Measurements from ENCODE around the gene C8B. TPM values are rescaled to one million over a fixed set of nuclear protein-coding genes. Genes with fewer than 3 reads are reported as not detected.

Gene C8B
- total RNA-seq, 1 donor from 2014 or later, result not detected

- DNase-seq, result no peak
- no peak for ATAC-seq (ENCODE audit: poor library complexity)
- intact Hi-C loops (cut with DNase I), result no loop called here
Measured at GRCh38 chr1:56975446-56975845, 9.6 kb upstream of the C8B start.

DNA sequence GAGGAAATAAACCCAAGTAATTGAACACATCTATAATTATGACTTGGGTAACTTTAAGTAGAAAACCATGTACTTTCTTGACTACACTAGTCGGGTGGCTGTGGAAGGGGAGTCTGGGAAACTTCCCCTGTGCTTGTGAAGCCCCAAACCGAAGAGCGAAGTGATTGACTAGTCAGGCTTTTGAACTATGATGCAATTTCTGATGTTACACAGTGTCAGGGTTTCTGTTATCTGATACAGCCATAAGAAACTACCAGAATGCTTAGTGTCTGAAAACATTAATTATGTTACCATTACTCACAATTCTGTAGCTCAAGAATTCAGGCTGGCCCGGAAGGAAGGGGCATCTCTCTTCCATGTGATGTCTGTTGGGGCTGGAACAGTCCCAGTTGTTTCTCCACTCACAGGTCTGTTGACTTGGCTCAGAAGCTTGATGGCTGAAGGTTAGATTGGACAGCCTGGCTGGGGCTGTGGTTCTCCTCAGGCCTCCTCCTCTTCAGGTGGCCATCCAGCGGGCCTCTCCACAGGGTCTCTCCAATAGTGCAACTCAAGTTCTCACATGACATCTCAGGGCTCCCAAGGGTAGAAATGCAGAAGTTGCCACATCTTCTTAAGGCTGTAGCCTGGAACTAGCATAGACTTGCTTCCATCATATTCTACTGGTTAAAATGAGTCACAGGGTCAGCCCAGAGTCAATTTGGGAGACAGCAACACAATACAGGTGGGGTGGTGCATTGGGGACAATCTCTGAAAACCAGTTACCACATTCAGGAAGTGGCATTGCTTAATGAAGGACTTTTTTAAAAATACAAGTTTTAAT is 8.3 kb upstream of the C8B start:
- ATAC-seq (ENCODE audit: poor library complexity) (no peak), DNase-seq (no peak)
- intact Hi-C loops (cut with DNase I), result no loop called here

GRCh38 chr1:56972976-56973375 is 7.2 kb upstream of the C8B start:
- DNase-seq (no peak), ATAC-seq (ENCODE audit: poor library complexity) (no peak)
- intact Hi-C loops (cut with DNase I), result no loop called here

DNA sequence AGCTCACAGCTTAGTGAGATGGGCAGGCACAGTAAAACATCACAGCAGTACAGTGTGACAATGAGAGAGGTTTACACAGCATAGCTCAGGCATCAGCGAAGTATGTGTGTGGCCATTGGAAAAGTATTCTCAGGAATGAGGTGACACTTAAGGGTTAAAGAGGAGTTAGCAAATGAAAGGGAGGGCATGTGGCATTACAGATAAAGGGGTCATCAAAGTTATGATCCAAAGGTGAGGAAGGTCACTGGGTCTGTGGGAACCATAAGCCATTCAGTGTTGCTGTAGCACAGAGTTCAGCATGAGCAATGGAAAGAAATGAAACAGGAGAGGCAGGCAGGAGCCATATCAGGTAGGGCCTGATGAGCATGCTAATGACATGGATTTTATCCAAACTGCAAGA is 4.5 kb upstream of the C8B start:
- DNase-seq (no peak), ATAC-seq (ENCODE audit: poor library complexity) (no peak)
- intact Hi-C loops (cut with DNase I), result no loop called here

DNA sequence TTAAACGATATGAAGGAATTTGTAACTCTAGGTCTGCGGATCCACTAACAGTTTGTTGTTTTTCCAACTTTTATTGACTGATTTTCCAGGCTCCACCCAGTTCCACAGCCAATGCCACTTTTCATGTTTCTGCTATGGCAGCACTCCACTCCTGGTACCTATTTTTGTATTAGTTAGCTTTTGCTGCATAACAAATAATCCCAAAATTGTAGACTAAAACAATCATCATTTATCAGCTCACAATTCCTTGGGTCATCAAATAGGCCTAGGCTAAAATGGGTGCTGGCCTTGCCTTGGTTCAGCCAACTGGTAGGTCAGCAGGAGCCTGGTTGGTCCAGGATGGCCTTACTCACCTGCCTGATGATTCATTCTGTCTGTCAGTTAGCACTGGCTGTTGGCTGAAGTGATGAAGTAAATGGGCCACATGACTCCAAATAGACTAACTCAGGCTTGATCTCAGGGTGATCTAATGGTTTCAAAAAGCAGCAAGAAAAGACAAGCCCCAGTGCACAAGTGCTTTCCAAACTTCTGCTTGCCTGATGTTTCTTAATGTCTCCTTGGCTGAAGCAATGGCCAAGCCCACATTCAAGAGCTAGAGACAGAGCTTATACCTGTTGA is 3.2 kb upstream of the C8B start:
- intact Hi-C loops (cut with DNase I), result no loop called here
- ATAC-seq (ENCODE audit: poor library complexity), result no peak
- DNase-seq, result no peak

DNA sequence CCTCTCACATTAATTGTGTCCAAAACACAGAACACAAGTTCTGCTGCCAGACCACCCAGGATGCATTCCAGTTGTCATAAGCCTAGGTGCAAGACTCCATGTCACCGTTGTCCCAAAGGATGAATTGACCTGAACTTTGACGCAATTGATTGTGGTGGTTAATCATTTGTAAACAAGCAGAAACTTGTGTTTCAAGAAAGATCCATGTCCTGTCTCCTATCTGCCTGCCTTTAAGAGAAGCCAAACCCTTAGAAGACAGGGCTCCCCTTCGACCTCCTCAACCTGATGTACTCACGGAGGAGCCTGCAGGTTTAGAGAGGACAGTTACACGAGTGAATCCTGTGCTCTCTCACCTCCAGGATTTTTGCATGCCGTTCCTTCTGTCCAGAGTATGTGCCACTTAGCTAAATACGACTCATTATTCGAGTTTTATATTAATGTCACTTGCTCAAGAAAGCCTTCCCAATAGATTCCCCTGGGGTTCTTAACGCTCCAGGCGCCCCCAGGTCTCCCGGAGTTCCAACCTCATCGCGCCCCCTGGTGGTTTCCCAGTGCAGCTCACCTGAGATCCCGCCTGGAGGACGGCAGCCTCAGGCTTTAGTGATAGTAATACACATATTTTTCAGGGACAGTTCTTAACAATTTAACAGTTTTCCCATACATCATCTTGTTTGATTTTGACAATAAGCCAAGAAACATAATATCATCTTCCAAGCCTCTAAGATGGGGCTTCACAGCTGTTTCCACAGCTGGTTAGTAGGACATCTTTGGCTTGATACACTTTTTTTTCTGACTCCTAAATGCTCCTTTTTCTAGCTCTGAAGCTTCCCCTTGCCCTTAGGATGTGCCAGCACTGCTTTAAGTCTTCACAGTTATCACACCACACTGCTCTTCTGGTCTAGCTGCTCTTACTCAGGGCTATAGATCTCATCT is 2.4 kb upstream of the C8B start:
- intact Hi-C loops (cut with DNase I), result no loop called here
- DNase-seq, result peak; percentile 46
- ATAC-seq (ENCODE audit: poor library complexity), result no peak

GRCh38 chr1:56967355-56967754 is 1.5 kb upstream of the C8B start:
- ATAC-seq (ENCODE audit: poor library complexity), result no peak
- no peak for DNase-seq
- intact Hi-C loops (cut with DNase I), result no loop called here

GRCh38 chr1:56966698-56966999 is 834 bp upstream of the C8B start:
- DNase-seq (no peak), ATAC-seq (ENCODE audit: poor library complexity) (no peak)
- intact Hi-C loops (cut with DNase I), result no loop called here

DNA sequence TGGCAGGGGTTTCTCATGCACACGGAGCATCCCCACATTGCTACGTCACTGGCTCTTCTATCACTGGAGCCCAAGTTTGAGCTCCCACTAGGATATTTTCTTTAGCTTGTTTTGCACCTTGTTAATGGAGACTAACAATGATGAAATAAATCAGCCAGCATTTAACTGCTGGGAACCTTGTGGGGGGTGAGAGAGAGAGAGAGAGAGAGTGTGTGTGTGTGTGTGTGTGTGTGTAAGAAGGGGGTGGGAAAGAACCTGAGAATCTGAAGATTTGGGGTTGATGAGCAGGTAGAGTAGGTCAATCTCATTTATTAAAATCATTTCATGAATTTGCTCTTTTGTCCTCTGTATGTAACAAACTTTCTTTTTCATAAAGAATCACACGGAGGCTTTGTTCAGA is 624 bp downstream of the C8B start:
- DNase-seq (no peak), ATAC-seq (ENCODE audit: poor library complexity) (no peak)
- intact Hi-C loops (cut with DNase I), result no loop called here

GRCh38 chr1:56964349-56965017 is 1.3 kb downstream of the C8B start:
- ATAC-seq (ENCODE audit: poor library complexity) (no peak), DNase-seq (no peak)
- intact Hi-C loops (cut with DNase I), result no loop called here

GRCh38 chr1:56963667-56964066 is 2.1 kb downstream of the C8B start:
- intact Hi-C loops (cut with DNase I), result no loop called here
- DNase-seq (no peak), ATAC-seq (ENCODE audit: poor library complexity) (no peak)

- intact Hi-C loops (cut with DNase I), result no loop called here
- no peak for ATAC-seq (ENCODE audit: poor library complexity)
Measured at GRCh38 chr1:56961426-56961825, 4.4 kb downstream of the C8B start.

DNA sequence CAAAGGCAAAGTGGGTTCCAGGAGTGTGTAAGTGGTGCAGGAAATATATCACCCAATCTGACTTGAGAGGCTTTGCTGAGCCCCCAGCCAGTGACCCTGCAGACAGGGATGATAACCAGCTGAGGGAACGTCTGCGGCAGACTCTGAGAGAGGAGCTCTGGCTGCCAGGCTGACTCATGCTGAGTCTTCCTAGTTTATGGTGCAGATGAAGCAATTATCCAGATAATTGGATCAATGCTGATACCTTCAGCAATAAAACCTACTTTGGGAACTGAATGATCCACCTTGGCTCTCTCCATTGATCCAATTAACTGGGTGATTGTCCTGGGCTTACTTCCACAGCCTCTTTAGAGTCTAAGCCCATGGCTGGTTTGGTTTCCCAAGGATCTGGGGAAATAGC is 7.3 kb downstream of the C8B start:
- ATAC-seq (ENCODE audit: poor library complexity) (no peak), DNase-seq (no peak)
- intact Hi-C loops (cut with DNase I), result no loop called here

More at GRCh38 chr1:56961426-56961825, 4.4 kb downstream of the C8B start:
- no peak for DNase-seq

DNA sequence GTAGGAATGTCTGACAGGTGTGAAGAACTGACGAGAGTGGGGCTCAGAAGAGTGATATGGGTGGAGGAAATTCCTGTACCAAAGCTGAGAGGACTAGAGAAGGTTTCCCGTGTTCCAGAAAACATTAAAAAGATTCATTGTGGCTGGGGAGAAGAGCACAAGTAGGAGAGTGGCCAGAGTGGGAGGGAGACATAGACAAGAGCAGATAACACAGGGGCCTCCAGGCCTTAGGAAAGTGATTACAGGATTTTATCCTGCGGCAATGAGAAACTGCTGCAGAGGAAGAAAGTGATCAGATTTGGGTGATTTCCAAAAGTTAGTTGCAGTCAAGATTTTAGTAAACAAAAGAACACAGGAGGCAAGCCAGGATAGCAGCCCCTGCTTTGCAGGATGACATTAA is 7.9 kb downstream of the C8B start:
- DNase-seq (no peak), ATAC-seq (ENCODE audit: poor library complexity) (no peak)
- intact Hi-C loops (cut with DNase I), result no loop called here

- no peak for DNase-seq
- no peak for ATAC-seq (ENCODE audit: poor library complexity)
- intact Hi-C loops (cut with DNase I), result no loop called here
Measured at GRCh38 chr1:56954664-56955063, 11.2 kb downstream of the C8B start.

DNA sequence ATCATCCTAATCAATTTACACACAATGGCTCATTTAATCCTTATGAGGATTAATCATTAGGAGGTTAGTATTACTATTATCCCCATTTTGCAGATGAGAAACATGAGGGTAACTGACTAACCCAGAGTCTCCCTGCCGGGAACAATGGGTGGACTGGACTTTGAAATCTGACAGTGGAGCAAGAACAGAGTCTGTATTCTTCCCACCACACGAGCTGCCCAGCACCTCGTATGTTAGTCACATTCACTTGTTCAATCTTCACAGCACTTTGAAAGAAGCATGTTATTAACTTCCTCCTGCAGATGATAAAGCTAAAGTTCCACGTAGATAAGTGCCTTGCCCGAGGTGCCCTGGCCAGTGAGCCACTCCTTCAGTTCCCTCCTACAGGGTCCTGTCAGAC is 12.4 kb downstream of the C8B start:
- intact Hi-C loops (cut with DNase I), result no loop called here
- ATAC-seq (ENCODE audit: poor library complexity) (no peak), DNase-seq (no peak)

DNA sequence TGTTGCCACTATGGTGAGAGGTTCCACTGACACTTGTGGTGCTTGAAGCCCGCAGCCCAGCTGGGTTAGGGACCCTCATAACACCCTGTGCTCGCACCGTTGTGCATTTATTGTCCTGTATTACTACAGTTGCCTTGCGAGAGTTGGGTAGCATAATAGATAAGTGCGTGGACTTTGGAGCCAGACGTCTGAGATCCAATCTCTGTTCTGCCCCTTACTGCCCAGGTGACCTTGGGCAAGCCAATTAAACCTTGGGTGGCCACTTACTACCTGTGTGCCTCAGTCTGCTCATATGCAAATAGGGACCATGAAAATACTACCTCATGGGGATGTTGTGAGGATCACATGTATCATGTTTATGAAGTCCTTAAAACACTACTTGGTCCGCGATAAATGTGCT is 13.3 kb downstream of the C8B start:
- intact Hi-C loops (cut with DNase I), result no loop called here
- no peak for DNase-seq
- ATAC-seq (ENCODE audit: poor library complexity), result no peak

- ATAC-seq (ENCODE audit: poor library complexity) (no peak), DNase-seq (no peak)
- intact Hi-C loops (cut with DNase I), result no loop called here
Measured at GRCh38 chr1:56948403-56949023, 17.3 kb downstream of the C8B start.

GRCh38 chr1:56940039-56940438 is 25.8 kb downstream of the C8B start:
- ATAC-seq (ENCODE audit: poor library complexity) (no peak), DNase-seq (no peak)
- intact Hi-C loops (cut with DNase I), result no loop called here

All from Right ventricle myocardium superior (tissue), 1 donor.